Measurements from ENCODE around the gene FARP1. TPM values are rescaled to one million over a fixed set of nuclear protein-coding genes. Genes with fewer than 3 reads are reported as not detected.

FARP1 gene
- total RNA-seq, 4 donors from 2014 or later: 13.7 to 38.9 (median 30.2) TPM

GRCh38 chr13:98429531-98429930, 286.6 kb downstream of the FARP1 start:
- ATAC-seq (ENCODE audit: low FRiP score): no peak
- TF ChIP-seq CTCF (IDR thresholded peaks at IDR 0.05): no peak
- DNase-seq (ENCODE audit: low spot score): no peak

GRCh38 chr13:98429977-98430736, 287.3 kb downstream of the FARP1 start:
- DNase-seq (ENCODE audit: low spot score) (no peak), ATAC-seq (ENCODE audit: low FRiP score) (no peak)
- no peak for TF ChIP-seq CTCF (IDR thresholded peaks at IDR 0.05)

- no peak for ATAC-seq (ENCODE audit: low FRiP score)
- TF ChIP-seq CTCF (IDR thresholded peaks at IDR 0.05): no peak
- no peak for DNase-seq (ENCODE audit: low spot score)
Observed at GRCh38 chr13:98432638-98433037, 289.7 kb downstream of the FARP1 start.

- TF ChIP-seq CTCF (IDR thresholded peaks at IDR 0.05): no peak
- ATAC-seq (ENCODE audit: low FRiP score) (no peak), DNase-seq (ENCODE audit: low spot score) (no peak)
Observed at GRCh38 chr13:98433654-98434053, 290.8 kb downstream of the FARP1 start.

- no peak for ATAC-seq (ENCODE audit: low FRiP score)
- TF ChIP-seq CTCF (IDR thresholded peaks at IDR 0.05): no peak
- DNase-seq (ENCODE audit: low spot score): no peak
Observed at GRCh38 chr13:98434060-98434459, 291.2 kb downstream of the FARP1 start.

GRCh38 chr13:98435376-98435775, 292.5 kb downstream of the FARP1 start:
- DNase-seq (ENCODE audit: low spot score): no peak
- no peak for ATAC-seq (ENCODE audit: low FRiP score)
- no peak for TF ChIP-seq CTCF (IDR thresholded peaks at IDR 0.05)

GRCh38 chr13:98436233-98436910, 293.5 kb downstream of the FARP1 start:
- no peak for DNase-seq (ENCODE audit: low spot score)
- no peak for TF ChIP-seq CTCF (IDR thresholded peaks at IDR 0.05)
- no peak for ATAC-seq (ENCODE audit: low FRiP score)

All from omental fat pad (tissue), 4 donors.